Adrenal gland (tissue), 12 donors: ENCODE measurements around the gene CORO2B. TPM values are rescaled to one million over a fixed set of nuclear protein-coding genes. Genes with fewer than 3 reads are reported as not detected.

Experiments used
- DNase-seq, 7 donors: peaks; one replicate each; pipeline ENCODE4 v3.0.0-alpha.2; 2019 to 2020
- H3K27ac ChIP-seq, 5 donors: fragments of 200-600 bp; sonication (generic) in 4 of 5; 1 replicate in 3 of 5; 2 replicates in 2 of 5; pipeline versions ENCODE4 v1.5.1 to v1.8.0; 2016 to 2020; ENCODE audit warnings: mild to moderate bottlenecking in 1 of 5
- H3K27me3 ChIP-seq: fragments of 200-600 bp; 2 replicates; pipeline ENCODE4 v1.8.0; 2021
- H3K36me3 ChIP-seq, 2 donors: fragments of 200-600 bp; replicated peaks in 1 of 2; 1 replicate in 1 of 2; 2 replicates in 1 of 2; pipeline versions ENCODE4 v1.5.1 to v1.8.0; 2018 to 2022
- H3K4me1 ChIP-seq, 2 donors: fragments of 200-600 bp; replicated peaks in 1 of 2; 1 replicate in 1 of 2; 2 replicates in 1 of 2; pipeline versions ENCODE4 v1.5.1 to v1.8.0; 2018 to 2021
- H3K4me3 ChIP-seq, 4 donors: fragments of 200-600 bp; sonication (generic) in 3 of 4; one replicate each; pipeline ENCODE4 v1.5.1; 2016 to 2018
- H3K9me3 ChIP-seq, 3 donors: fragments of 200-600 bp; sonication (generic) in 1 of 3; replicated peaks in 1 of 3; 1 replicate in 2 of 3; 2 replicates in 1 of 3; pipeline versions ENCODE4 v1.5.1 to v1.8.0; 2016 to 2021
- CTCF ChIP-seq, 6 experiments: fragments of 450-650 bp in 4 of 6; fragments of 200-600 bp in 2 of 6; sonication (generic) in 1 of 6; IDR thresholded peaks; 1 replicate in 5 of 6; 2 replicates in 1 of 6; pipeline versions ENCODE4 v1.5.1 to v1.8.0; 2016 to 2021; ENCODE audit warnings: antibody characterized with exemption in 6 of 6, mild to moderate bottlenecking in 2 of 6, moderate library complexity in 1 of 6
- POLR2A ChIP-seq, 2 donors: fragments of 450-650 bp; IDR thresholded peaks; one replicate each; pipeline ENCODE4 v1.6.1; 2017; ENCODE audit warnings: antibody characterized with exemption in 2 of 2, mild to moderate bottlenecking in 2 of 2, moderate library complexity in 1 of 2
- WGBS, 4 donors: extraction: QIAGEN DNeasy Blood & Tissue Kit in 2 of 4; methylation state at CpG; one replicate each; pipeline versions ENCODE4 v1.1.5 to v1.1.7; 2013 to 2017; 5-methylcytosine and 5-hydroxymethylcytosine counted together
- intact Hi-C, 2 donors: fragments of 100-400 bp; cut with DNase I; formaldehyde crosslinking; loops; one replicate each; pipeline versions ENCODE4 v1.14.1 to v1.15.0; 2022 to 2023
- polyA plus RNA-seq, 3 donors: library from polyadenylated mRNA; stranded (reverse); fragments of 200-250 nt in 2 of 3; fragments of 350-450 nt in 1 of 3; fragmentation: Illumina TruSeq in 1 of 3; extraction: RNeasy Lipid Tissue Mini Kit (QIAGEN cat#74804) in 1 of 3; gene quantifications; one replicate each; pipeline ENCODE4 v1.2.3, GENCODE V29; 2013 to 2014
- total RNA-seq, 9 donors: library from RNA; depleted of rRNA in 4 of 9; stranded (reverse); fragments of >200 nt in 4 of 9; fragments of 120-200 nt in 1 of 9; fragmentation: NEBNext Ultra II Directional in 1 of 9; extraction: Animal tissue kit (Norgen Biotek cat#: 25700) in 1 of 9; gene quantifications; one replicate each; pipeline versions ENCODE4 v1.1.0 to v1.2.4, GENCODE V29; 2013 to 2023
- donor health status: healthy with polysubstance abuse.
- donor health status: Bipolar disorder and iron deficiency.
- donor health status: DM: yes; HTN: yes; CAD: no.
- donor health status: DM: no; HTN: no; CAD: no.
- donor health status: DM: no; HTN: no; CAD: no.
- donor health status: DM: yes; HTN: yes; CAD: no.

Gene CORO2B
- total and polyA plus RNA-seq, 12 donors: 2.8 to 8.4 (median 4.3) TPM

GRCh38 chr15:68683026-68683425, 104.2 kb downstream of the CORO2B start:
- 87 to 93% (median 89%) methylated on average over 5 to 8 of the region's 8 CpGs for WGBS, 4 donors
- H3K9me3 ChIP-seq: no peaks in the 10 kb centered on the region
- no peaks in the 10 kb centered on the region for H3K36me3 ChIP-seq
- H3K27ac ChIP-seq: no peak overlapping the region
- TF ChIP-seq POLR2A (IDR thresholded peaks at IDR 0.05): no peak
- TF ChIP-seq CTCF (IDR thresholded peaks at IDR 0.05): no peak
- no peaks in the 10 kb centered on the region for H3K4me1 ChIP-seq
- intact Hi-C loops: no loop called here
- H3K4me3 ChIP-seq: no peak overlapping the region
- no peak for DNase-seq
- no peaks in the 10 kb centered on the region for H3K27me3 ChIP-seq

- DNase-seq: no peak
- Histone ChIP-seq H3K27ac (no peak overlapping the region), H3K36me3 (no peaks in the 10 kb centered on the region), H3K4me3 (no peak overlapping the region), H3K4me1 (no peaks in the 10 kb centered on the region), H3K9me3 (no peaks in the 10 kb centered on the region), H3K27me3 (no peaks in the 10 kb centered on the region)
- 69 to 93% (median 84%) methylated on average over 2 of the region's 2 CpGs for WGBS, 4 donors
- no peak for TF ChIP-seq CTCF (IDR thresholded peaks at IDR 0.05)
- no peak for TF ChIP-seq POLR2A (IDR thresholded peaks at IDR 0.05)
- intact Hi-C loops: no loop called here
Measured at GRCh38 chr15:68683551-68683950, 104.8 kb downstream of the CORO2B start.

GRCh38 chr15:68684476-68684875, 105.7 kb downstream of the CORO2B start:
- 79 to 90% (median 89%) methylated on average over 5 of the region's 5 CpGs for WGBS, 4 donors
- intact Hi-C loops: no loop called here
- TF ChIP-seq CTCF (IDR thresholded peaks at IDR 0.05) (no peak), POLR2A (IDR thresholded peaks at IDR 0.05) (no peak)
- Histone ChIP-seq H3K4me3 (no peak overlapping the region), H3K27me3 (no peaks in the 10 kb centered on the region), H3K27ac (no peak overlapping the region), H3K9me3 (no peaks in the 10 kb centered on the region), H3K4me1 (no peaks in the 10 kb centered on the region), H3K36me3 (no peaks in the 10 kb centered on the region)
- no peak for DNase-seq

GRCh38 chr15:68687136-68687735, 108.4 kb downstream of the CORO2B start:
- Histone ChIP-seq H3K36me3 (no peaks in the 10 kb centered on the region), H3K4me1 (no peaks in the 10 kb centered on the region), H3K4me3 (no peak overlapping the region), H3K27me3 (no peaks in the 10 kb centered on the region), H3K9me3 (no peaks in the 10 kb centered on the region), H3K27ac (no peak overlapping the region)
- intact Hi-C loops: no loop called here
- whole genome bisulfite sequencing, 4 donors: 78 to 84% (median 83%) methylated on average over 8 of the region's 8 CpGs
- peak in 1 of 7 donors; percentile 4 for DNase-seq
- TF ChIP-seq POLR2A (IDR thresholded peaks at IDR 0.05) (no peak), CTCF (IDR thresholded peaks at IDR 0.05) (no peak)
